GM23338 (cell line): ENCODE results near the gene CLEC4G.

Experiments used
- CREB1 ChIP-seq: fragments of 250-450 bp; sonication (Bioruptor Pico); IDR thresholded peaks from 2 replicates; pipeline ENCODE4 v1.5.0; 2020; ENCODE audit warnings: low read depth, mild to moderate bottlenecking, moderate library complexity
- EZH2 ChIP-seq: fragments of 200-600 bp; sonication (generic); IDR thresholded peaks from one replicate; pipeline ENCODE4 v1.8.0; 2017; ENCODE audit warnings: antibody characterized with exemption, mild to moderate bottlenecking, low read depth; ENCODE audit not compliant: unreplicated experiment
- EZH2phosphoT487 ChIP-seq: fragments of 200-600 bp; sonication (generic); IDR thresholded peaks from one replicate; pipeline ENCODE4 v1.8.1; 2018; ENCODE audit warnings: antibody characterized with exemption; ENCODE audit not compliant: unreplicated experiment
- POLR2AphosphoS5 ChIP-seq: IDR thresholded peaks from 2 replicates; pipeline ENCODE4 v1.6.1; 2016; ENCODE audit warnings: antibody characterized with exemption, low read depth
- STAT1 ChIP-seq: IDR thresholded peaks from one replicate; pipeline ENCODE4 v1.6.1; 2016; ENCODE audit warnings: antibody characterized with exemption; ENCODE audit not compliant: unreplicated experiment
- ZNF114 ChIP-seq: fragments of 250-450 bp; sonication (Bioruptor Pico); IDR thresholded peaks from 2 replicates; pipeline ENCODE4 v1.5.0; 2020; ENCODE audit warnings: mild to moderate bottlenecking, moderate library complexity
- TF ChIP-seq, protein P1 (sequence below): IDR thresholded peaks from one replicate; pipeline ENCODE4 v1.6.1; 2018; ENCODE audit warnings: antibody characterized with exemption; ENCODE audit not compliant: unreplicated experiment
- TF ChIP-seq, protein P2 (sequence below), 2 experiments: fragments of 200-600 bp in 1 of 2; sonication (generic) in 1 of 2; conservative IDR thresholded peaks; 2 replicates each; pipeline versions ENCODE4 v1.5.1 to v1.6.1; 2016 to 2017; ENCODE audit warnings: antibody characterized with exemption in 2 of 2, low read depth in 2 of 2, mild to moderate bottlenecking in 2 of 2, moderate library complexity in 1 of 2

DNA sequence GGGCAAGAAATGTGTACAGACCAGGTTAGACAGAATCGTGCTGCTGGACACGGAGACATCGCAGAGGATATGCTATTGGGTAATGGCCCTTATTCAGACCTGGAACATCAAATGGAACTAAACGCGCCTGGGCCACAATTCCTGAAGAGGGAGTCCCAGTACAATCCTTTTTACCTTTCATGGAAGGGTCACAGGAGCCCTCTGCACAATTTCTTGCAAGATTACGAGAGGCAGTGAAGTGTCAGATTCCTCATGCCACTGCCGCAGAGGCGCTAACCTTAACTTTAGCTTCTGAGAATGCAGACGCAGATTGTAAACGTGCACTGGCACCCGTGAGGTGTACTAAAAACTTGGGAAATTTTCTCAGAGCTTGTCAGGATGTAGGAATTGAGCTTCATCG lies 49.2 kb upstream of the CLEC4G start:
- TF ChIP-seq, protein P1, sequence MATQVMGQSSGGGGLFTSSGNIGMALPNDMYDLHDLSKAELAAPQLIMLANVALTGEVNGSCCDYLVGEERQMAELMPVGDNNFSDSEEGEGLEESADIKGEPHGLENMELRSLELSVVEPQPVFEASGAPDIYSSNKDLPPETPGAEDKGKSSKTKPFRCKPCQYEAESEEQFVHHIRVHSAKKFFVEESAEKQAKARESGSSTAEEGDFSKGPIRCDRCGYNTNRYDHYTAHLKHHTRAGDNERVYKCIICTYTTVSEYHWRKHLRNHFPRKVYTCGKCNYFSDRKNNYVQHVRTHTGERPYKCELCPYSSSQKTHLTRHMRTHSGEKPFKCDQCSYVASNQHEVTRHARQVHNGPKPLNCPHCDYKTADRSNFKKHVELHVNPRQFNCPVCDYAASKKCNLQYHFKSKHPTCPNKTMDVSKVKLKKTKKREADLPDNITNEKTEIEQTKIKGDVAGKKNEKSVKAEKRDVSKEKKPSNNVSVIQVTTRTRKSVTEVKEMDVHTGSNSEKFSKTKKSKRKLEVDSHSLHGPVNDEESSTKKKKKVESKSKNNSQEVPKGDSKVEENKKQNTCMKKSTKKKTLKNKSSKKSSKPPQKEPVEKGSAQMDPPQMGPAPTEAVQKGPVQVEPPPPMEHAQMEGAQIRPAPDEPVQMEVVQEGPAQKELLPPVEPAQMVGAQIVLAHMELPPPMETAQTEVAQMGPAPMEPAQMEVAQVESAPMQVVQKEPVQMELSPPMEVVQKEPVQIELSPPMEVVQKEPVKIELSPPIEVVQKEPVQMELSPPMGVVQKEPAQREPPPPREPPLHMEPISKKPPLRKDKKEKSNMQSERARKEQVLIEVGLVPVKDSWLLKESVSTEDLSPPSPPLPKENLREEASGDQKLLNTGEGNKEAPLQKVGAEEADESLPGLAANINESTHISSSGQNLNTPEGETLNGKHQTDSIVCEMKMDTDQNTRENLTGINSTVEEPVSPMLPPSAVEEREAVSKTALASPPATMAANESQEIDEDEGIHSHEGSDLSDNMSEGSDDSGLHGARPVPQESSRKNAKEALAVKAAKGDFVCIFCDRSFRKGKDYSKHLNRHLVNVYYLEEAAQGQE = no peak
- TF ChIP-seq EZH2phosphoT487 (no peak), EZH2 (no peak), ZNF114 (CRISPR knock-in tag) (no peak), POLR2AphosphoS5 (no peak), CREB1 (CRISPR knock-in tag) (no peak), STAT1 (no peak)
- TF ChIP-seq, protein P2, sequence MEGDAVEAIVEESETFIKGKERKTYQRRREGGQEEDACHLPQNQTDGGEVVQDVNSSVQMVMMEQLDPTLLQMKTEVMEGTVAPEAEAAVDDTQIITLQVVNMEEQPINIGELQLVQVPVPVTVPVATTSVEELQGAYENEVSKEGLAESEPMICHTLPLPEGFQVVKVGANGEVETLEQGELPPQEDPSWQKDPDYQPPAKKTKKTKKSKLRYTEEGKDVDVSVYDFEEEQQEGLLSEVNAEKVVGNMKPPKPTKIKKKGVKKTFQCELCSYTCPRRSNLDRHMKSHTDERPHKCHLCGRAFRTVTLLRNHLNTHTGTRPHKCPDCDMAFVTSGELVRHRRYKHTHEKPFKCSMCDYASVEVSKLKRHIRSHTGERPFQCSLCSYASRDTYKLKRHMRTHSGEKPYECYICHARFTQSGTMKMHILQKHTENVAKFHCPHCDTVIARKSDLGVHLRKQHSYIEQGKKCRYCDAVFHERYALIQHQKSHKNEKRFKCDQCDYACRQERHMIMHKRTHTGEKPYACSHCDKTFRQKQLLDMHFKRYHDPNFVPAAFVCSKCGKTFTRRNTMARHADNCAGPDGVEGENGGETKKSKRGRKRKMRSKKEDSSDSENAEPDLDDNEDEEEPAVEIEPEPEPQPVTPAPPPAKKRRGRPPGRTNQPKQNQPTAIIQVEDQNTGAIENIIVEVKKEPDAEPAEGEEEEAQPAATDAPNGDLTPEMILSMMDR (conservative IDR thresholded peaks at IDR 0.05; ENCODE audit: low read depth in 2 of 2) = peak in 1 of 2 experiments; percentile 46; a peak in 2 of 4 replicates
